A549 (cell line): Measurements from ENCODE around the gene ASB13.

Experiments used
- FOXS1 ChIP-seq: fragments of 250-450 bp; sonication (Bioruptor Pico); IDR thresholded peaks from 2 replicates; pipeline ENCODE4 v1.5.0; 2020; ENCODE audit warnings: mild to moderate bottlenecking, moderate library complexity
- JUN ChIP-seq, 2 experiments: fragments of >200 bp; sonication (Bioruptor Twin); formaldehyde crosslinking; IDR thresholded peaks; 2 replicates in 1 of 2; 3 replicates in 1 of 2; pipeline ENCODE4 v1.6.1; 2016 to 2017
- KDM1A ChIP-seq: fragments of 200-600 bp; sonication (generic); IDR thresholded peaks from 2 replicates; pipeline ENCODE4 v1.6.1; 2016; ENCODE audit warnings: low read depth, mild to moderate bottlenecking
- POLR2A ChIP-seq: IDR thresholded peaks from 2 replicates; pipeline ENCODE4 v1.6.1; 2012; ENCODE audit warnings: mild to moderate bottlenecking, low read length
- POLR2AphosphoS2 ChIP-seq: conservative IDR thresholded peaks from 2 replicates; pipeline ENCODE4 v1.6.1; 2012; ENCODE audit warnings: low read length, improper control_type of control experiment, inconsistent platforms
- RNF2 ChIP-seq: fragments of 200-600 bp; sonication (generic); IDR thresholded peaks from 2 replicates; pipeline ENCODE4 v1.6.1; 2016; ENCODE audit warnings: low read depth, mild to moderate bottlenecking, antibody characterized with exemption, moderate library complexity, borderline replicate concordance
- TF ChIP-seq, protein P1 (sequence below): IDR thresholded peaks from 2 replicates; pipeline ENCODE4 v1.6.1; 2012
- TF ChIP-seq, protein P2 (sequence below): fragments of 450-650 bp; IDR thresholded peaks from 2 replicates; pipeline ENCODE4 v1.6.1; 2014; ENCODE audit warnings: antibody characterized with exemption
- TF ChIP-seq, protein P3 (sequence below): fragments of >200 bp; sonication (Bioruptor Twin); formaldehyde crosslinking; IDR thresholded peaks from 3 replicates; pipeline ENCODE4 v1.5.1; 2016

DNA sequence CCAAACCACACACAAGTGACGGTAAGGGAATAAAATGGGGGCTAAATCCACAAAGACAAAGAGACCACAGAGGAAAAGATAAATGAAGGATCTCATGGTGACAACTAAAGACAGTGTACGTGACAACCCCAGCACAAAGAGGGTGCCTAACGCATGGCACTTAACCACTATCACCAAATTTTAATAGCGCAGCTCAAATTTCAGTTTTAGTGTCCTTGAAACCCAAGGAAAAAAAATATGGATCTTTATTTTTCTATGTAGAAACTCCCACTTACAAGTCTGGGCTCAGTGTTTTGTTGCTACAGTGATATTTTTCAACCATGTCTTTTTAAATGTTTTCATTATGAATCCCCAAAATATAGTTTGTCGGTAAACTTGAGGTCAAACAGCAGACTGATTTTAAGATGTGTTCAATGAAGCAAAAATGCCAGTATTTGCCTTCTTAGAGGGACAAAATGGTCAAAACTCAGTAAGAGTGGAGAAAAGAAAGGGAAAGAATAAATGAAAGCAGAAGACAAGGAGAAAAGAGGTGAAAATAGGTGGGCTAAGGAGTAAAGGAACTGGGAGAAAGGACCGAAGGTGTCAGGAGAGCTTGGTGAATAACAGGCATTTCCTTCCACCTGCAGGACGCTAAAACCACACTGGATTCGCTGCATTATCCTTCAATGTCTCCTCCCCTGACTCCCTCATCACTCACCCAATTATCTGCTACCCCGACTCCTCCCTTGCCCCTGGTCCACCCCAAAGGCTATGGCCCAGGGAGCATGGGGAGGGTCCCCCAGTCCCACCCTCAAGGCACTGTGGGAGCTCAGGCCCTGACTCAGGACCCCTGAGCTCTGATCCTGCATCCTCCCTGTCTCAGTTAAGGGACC lies 3.5 kb downstream of the ASB13 start:
- TF ChIP-seq POLR2AphosphoS2: no peak
- no peak for TF ChIP-seq POLR2A
- TF ChIP-seq, protein P1, sequence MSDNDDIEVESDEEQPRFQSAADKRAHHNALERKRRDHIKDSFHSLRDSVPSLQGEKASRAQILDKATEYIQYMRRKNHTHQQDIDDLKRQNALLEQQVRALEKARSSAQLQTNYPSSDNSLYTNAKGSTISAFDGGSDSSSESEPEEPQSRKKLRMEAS: no peak
- TF ChIP-seq, protein P2, sequence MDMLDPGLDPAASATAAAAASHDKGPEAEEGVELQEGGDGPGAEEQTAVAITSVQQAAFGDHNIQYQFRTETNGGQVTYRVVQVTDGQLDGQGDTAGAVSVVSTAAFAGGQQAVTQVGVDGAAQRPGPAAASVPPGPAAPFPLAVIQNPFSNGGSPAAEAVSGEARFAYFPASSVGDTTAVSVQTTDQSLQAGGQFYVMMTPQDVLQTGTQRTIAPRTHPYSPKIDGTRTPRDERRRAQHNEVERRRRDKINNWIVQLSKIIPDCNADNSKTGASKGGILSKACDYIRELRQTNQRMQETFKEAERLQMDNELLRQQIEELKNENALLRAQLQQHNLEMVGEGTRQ: no peak
- no peak for TF ChIP-seq RNF2
- no peak for TF ChIP-seq FOXS1 (CRISPR knock-in tag)
- TF ChIP-seq, protein P3, sequence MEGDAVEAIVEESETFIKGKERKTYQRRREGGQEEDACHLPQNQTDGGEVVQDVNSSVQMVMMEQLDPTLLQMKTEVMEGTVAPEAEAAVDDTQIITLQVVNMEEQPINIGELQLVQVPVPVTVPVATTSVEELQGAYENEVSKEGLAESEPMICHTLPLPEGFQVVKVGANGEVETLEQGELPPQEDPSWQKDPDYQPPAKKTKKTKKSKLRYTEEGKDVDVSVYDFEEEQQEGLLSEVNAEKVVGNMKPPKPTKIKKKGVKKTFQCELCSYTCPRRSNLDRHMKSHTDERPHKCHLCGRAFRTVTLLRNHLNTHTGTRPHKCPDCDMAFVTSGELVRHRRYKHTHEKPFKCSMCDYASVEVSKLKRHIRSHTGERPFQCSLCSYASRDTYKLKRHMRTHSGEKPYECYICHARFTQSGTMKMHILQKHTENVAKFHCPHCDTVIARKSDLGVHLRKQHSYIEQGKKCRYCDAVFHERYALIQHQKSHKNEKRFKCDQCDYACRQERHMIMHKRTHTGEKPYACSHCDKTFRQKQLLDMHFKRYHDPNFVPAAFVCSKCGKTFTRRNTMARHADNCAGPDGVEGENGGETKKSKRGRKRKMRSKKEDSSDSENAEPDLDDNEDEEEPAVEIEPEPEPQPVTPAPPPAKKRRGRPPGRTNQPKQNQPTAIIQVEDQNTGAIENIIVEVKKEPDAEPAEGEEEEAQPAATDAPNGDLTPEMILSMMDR: no peak
- no peak for TF ChIP-seq JUN (IDR thresholded peaks at IDR 0.05)
- TF ChIP-seq KDM1A: no peak
